Endodermal cell (in vitro differentiated cells): ENCODE measurements around the gene PPP1R14C. TPM values are rescaled to one million over a fixed set of nuclear protein-coding genes. Genes with fewer than 3 reads are reported as not detected.

ENCODE experiments used
- DNase-seq: peaks from one replicate; pipeline ENCODE4 v3.0.0-alpha.2; 2017
- H3K27ac ChIP-seq: 2 replicates; pipeline ENCODE4 v1.5.1; 2013; ENCODE audit warnings: mild to moderate bottlenecking, low read depth, low read length, moderate library complexity
- H3K27me3 ChIP-seq: 2 replicates; pipeline ENCODE4 v1.6.1; 2013; ENCODE audit warnings: mild to moderate bottlenecking, low read length, moderate library complexity; ENCODE audit not compliant: insufficient read depth, control insufficient read depth, poor library complexity, severe bottlenecking
- H3K36me3 ChIP-seq: 2 replicates; pipeline ENCODE4 v1.7.0; 2013; ENCODE audit warnings: mild to moderate bottlenecking, low read length, moderate library complexity; ENCODE audit not compliant: control insufficient read depth, insufficient read depth
- H3K4me1 ChIP-seq: one replicate; pipeline ENCODE4 v1.7.0; 2013; ENCODE audit warnings: low read length; ENCODE audit not compliant: control insufficient read depth, insufficient read depth
- H3K4me3 ChIP-seq: 2 replicates; pipeline ENCODE4 v1.5.1; 2013; ENCODE audit warnings: mild to moderate bottlenecking, low read length, moderate library complexity
- H3K9ac ChIP-seq: 2 replicates; pipeline ENCODE4 v1.6.1; 2013; ENCODE audit warnings: mild to moderate bottlenecking, low read length, moderate library complexity; ENCODE audit not compliant: poor library complexity, severe bottlenecking; ENCODE audit errors: extremely low read depth
- H3K9me3 ChIP-seq: 2 replicates; pipeline ENCODE4 v1.6.1; 2013; ENCODE audit warnings: mild to moderate bottlenecking, low read length, moderate library complexity; ENCODE audit not compliant: control insufficient read depth
- H3K27ac Mint-ChIP-seq: 2 replicates; pipeline ENCODE4 v1.8.0; 2020; ENCODE audit warnings: mixed read lengths
- H3K27me3 Mint-ChIP-seq: 2 replicates; pipeline ENCODE4 v1.8.0; 2021; ENCODE audit warnings: mild to moderate bottlenecking, mixed read lengths; ENCODE audit not compliant: insufficient read depth
- H3K36me3 Mint-ChIP-seq: 2 replicates; pipeline ENCODE4 v1.8.0; 2020; ENCODE audit warnings: low read depth, mixed read lengths
- H3K4me1 Mint-ChIP-seq: 2 replicates; pipeline ENCODE4 v1.8.0; 2020; ENCODE audit warnings: mixed read lengths
- H3K4me3 Mint-ChIP-seq: 2 replicates; pipeline ENCODE4 v1.8.0; 2020; ENCODE audit warnings: mild to moderate bottlenecking, moderate library complexity, mixed read lengths
- H3K9me3 Mint-ChIP-seq: 2 replicates; pipeline ENCODE4 v1.8.0; 2020; ENCODE audit warnings: mild to moderate bottlenecking, mixed read lengths
- WGBS, 2 experiments: methylation state at CpG; one replicate each; pipeline versions ENCODE4 v1.1.5 to v1.1.7; 2013; ENCODE audit warnings: missing lambda C conversion rate in 2 of 2, mixed read lengths in 1 of 2; ENCODE audit not compliant: insufficient coverage in 1 of 2, insufficient read length in 1 of 2; 5-methylcytosine and 5-hydroxymethylcytosine counted together
- total RNA-seq, 2 donors: library from RNA; stranded (reverse); fragmentation: NEBNext Ultra II Directional in 1 of 2; extraction: Animal tissue kit (Norgen Biotek cat#: 25700) in 1 of 2; gene quantifications; 2 replicates in 1 of 2; 3 replicates in 1 of 2; pipeline ENCODE4 v1.2.1, GENCODE V29; 2021
- TF ChIP-seq, protein P1 (sequence below): fragments of 200-600 bp; sonication (generic); conservative IDR thresholded peaks from 2 replicates; pipeline ENCODE4 v1.5.0; 2021; ENCODE audit warnings: antibody characterized with exemption, mild to moderate bottlenecking

PPP1R14C gene
- total RNA-seq, 2 donors from 2014 or later = 0.20 to 0.29 TPM

DNA sequence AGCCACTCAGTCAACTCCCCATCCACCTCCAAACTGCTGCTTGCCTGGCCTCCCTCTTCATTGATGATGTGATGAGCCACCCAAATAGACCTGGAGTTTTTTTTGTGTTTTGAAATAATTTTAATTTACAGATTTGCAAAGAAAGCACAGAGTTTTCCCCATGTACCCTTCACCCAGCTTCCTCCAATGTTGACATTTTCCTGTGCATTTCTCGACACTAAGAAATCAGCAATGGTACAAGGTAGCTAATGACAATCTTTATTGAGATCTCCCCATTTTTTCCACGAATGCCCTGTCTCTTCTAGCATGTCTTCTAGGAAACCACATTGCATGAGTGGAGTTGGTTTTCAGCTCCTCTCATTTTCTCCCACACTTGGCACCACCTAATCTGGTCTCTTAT, 30.1 kb downstream of the PPP1R14C start:
- no peak overlapping the region for H3K27ac Mint-ChIP-seq
- H3K36me3 ChIP-seq = no peaks in the 10 kb centered on the region
- H3K4me3 ChIP-seq = no peak overlapping the region
- TF ChIP-seq, protein P1, sequence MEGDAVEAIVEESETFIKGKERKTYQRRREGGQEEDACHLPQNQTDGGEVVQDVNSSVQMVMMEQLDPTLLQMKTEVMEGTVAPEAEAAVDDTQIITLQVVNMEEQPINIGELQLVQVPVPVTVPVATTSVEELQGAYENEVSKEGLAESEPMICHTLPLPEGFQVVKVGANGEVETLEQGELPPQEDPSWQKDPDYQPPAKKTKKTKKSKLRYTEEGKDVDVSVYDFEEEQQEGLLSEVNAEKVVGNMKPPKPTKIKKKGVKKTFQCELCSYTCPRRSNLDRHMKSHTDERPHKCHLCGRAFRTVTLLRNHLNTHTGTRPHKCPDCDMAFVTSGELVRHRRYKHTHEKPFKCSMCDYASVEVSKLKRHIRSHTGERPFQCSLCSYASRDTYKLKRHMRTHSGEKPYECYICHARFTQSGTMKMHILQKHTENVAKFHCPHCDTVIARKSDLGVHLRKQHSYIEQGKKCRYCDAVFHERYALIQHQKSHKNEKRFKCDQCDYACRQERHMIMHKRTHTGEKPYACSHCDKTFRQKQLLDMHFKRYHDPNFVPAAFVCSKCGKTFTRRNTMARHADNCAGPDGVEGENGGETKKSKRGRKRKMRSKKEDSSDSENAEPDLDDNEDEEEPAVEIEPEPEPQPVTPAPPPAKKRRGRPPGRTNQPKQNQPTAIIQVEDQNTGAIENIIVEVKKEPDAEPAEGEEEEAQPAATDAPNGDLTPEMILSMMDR = no peak
- no peaks in the 10 kb centered on the region for H3K4me1 Mint-ChIP-seq
- no peaks in the 10 kb centered on the region for H3K36me3 Mint-ChIP-seq
- H3K4me1 ChIP-seq = no peaks in the 10 kb centered on the region
- H3K27ac ChIP-seq = no peak overlapping the region
- H3K9me3 Mint-ChIP-seq = no peaks in the 10 kb centered on the region
- H3K9me3 ChIP-seq = no peaks in the 10 kb centered on the region
- no peak for DNase-seq
- H3K4me3 Mint-ChIP-seq = no peak overlapping the region
- 85 to 96% methylated on average over 2 of the region's 2 CpGs for WGBS, 2 experiments
- no peaks in the 10 kb centered on the region for H3K27me3 ChIP-seq
- H3K27me3 Mint-ChIP-seq = no peaks in the 10 kb centered on the region
- H3K9ac ChIP-seq = no peak overlapping the region

DNA sequence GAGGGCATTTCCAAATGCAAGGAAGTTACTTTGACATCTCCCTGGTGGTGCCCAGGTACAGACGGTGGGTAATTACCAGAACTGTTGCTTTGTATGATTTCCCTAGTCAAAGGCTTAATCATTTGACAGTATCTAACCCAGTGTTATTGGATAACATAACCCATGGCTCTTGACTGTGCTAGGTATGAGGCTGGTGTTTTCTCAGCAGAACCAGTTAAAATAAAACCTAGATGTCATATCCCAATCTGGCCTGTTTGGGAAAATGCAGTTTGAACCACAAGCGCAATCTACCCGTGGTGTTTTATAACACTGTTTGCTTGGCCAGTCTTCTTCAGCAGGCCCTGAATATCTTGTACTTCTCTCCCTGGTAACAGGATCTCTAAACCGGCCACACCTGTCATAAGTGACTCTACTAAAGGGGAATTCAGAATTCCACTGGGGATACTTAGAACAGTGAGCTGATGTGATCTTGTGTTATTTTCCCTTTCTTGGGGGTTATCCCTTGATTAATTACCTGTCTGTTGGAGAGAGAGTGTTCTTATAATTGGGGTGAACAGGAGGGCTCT, 32.8 kb downstream of the PPP1R14C start:
- no peaks in the 10 kb centered on the region for H3K4me1 ChIP-seq
- H3K9me3 ChIP-seq = no peaks in the 10 kb centered on the region
- Mint-ChIP-seq H3K36me3 (no peaks in the 10 kb centered on the region), H3K9me3 (no peaks in the 10 kb centered on the region), H3K4me3 (no peak overlapping the region), H3K4me1 (no peaks in the 10 kb centered on the region), H3K27ac (no peak overlapping the region), H3K27me3 (no peaks in the 10 kb centered on the region)
- no peaks in the 10 kb centered on the region for H3K36me3 ChIP-seq
- H3K4me3 ChIP-seq = no peak overlapping the region
- no peaks in the 10 kb centered on the region for H3K27me3 ChIP-seq
- no peak overlapping the region for H3K9ac ChIP-seq
- TF ChIP-seq, protein P1 = no peak
- no peak for DNase-seq
- WGBS, 2 experiments = 91 to 98% methylated on average over 3 to 4 of the region's 4 CpGs
- no peak overlapping the region for H3K27ac ChIP-seq

DNA sequence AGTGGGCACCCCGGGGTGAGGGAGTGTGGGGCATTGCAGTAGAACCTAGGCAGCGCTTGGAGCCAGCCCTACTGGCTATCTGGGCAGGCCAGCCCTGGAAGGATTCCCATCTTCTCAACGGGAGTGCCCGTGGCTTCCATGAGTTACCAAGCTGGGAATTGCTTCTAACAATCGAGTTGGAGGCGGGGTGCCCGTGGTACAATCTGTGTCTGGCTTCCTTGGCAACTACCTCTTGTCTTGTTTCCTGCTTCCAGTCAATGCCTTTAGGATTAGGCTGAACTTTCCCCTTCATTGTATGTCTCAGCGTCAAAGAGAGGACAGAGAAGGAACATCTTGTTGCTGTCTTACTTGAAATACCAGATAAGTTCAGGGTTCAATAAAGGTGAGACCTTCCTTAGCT, 33.3 kb downstream of the PPP1R14C start:
- no peak overlapping the region for H3K27ac ChIP-seq
- no peaks in the 10 kb centered on the region for H3K4me1 Mint-ChIP-seq
- no peak for DNase-seq
- no peaks in the 10 kb centered on the region for H3K36me3 ChIP-seq
- WGBS, 2 experiments = 90 to 93% methylated on average over 7 to 8 of the region's 8 CpGs
- no peaks in the 10 kb centered on the region for H3K27me3 Mint-ChIP-seq
- TF ChIP-seq, protein P1 = no peak
- no peaks in the 10 kb centered on the region for H3K36me3 Mint-ChIP-seq
- no peaks in the 10 kb centered on the region for H3K27me3 ChIP-seq
- H3K9me3 ChIP-seq = no peaks in the 10 kb centered on the region
- H3K4me3 ChIP-seq = no peak overlapping the region
- H3K9ac ChIP-seq = no peak overlapping the region
- no peaks in the 10 kb centered on the region for H3K4me1 ChIP-seq
- no peak overlapping the region for H3K4me3 Mint-ChIP-seq
- no peaks in the 10 kb centered on the region for H3K9me3 Mint-ChIP-seq
- no peak overlapping the region for H3K27ac Mint-ChIP-seq
